ENCODE data around the gene TAF6L. TPM values are rescaled to one million over a fixed set of nuclear protein-coding genes. Genes with fewer than 3 reads are reported as not detected.
"Not testable (repeated sequence)": the region's sequence is repeated elsewhere in the genome, so short reads cannot be mapped to it uniquely, and the experiment has no call there.

The TAF6L gene
- total RNA-seq, 1 donor from 2014 or later = 31.0 TPM

GRCh38 chr11:62757846-62758788 is 13.1 kb upstream of the TAF6L start:
- Mint-ChIP-seq H3K27me3 (ENCODE audit: unreplicated experiment) (peaks cover 16% of the 10 kb centered on the region), H3K9me3 (ENCODE audit: unreplicated experiment) (no peaks in the 10 kb centered on the region), H3K4me1 (ENCODE audit: unreplicated experiment) (peaks cover 26% of the 10 kb centered on the region), H3K27ac (ENCODE audit: unreplicated experiment) (peak overlapping the region; percentile 67), H3K36me3 (ENCODE audit: low read depth, unreplicated experiment) (peaks cover 4% of the 10 kb centered on the region), H3K4me3 (ENCODE audit: unreplicated experiment) (no peak overlapping the region)
- TF ChIP-seq CTCF (IDR thresholded peaks at IDR 0.05; ENCODE audit: unreplicated experiment) = no peak
- DNase-seq (ENCODE audit: low spot score) = no peak

GRCh38 chr11:62760867-62761227 is 10.3 kb upstream of the TAF6L start:
- peaks cover 11% of the 10 kb centered on the region for H3K36me3 Mint-ChIP-seq (ENCODE audit: low read depth, unreplicated experiment)
- not testable (repeated sequence) for H3K27me3 Mint-ChIP-seq (ENCODE audit: unreplicated experiment); DNase-seq (ENCODE audit: low spot score); H3K9me3 Mint-ChIP-seq (ENCODE audit: unreplicated experiment)
- peak overlapping the region; percentile 30 for H3K27ac Mint-ChIP-seq (ENCODE audit: unreplicated experiment)
- H3K4me1 Mint-ChIP-seq (ENCODE audit: unreplicated experiment) = peaks cover 19% of the 10 kb centered on the region
- peak overlapping the region; percentile 84 for H3K4me3 Mint-ChIP-seq (ENCODE audit: unreplicated experiment)

- TF ChIP-seq CTCF (IDR thresholded peaks at IDR 0.05; ENCODE audit: unreplicated experiment) = no peak
- Mint-ChIP-seq H3K36me3 (ENCODE audit: low read depth, unreplicated experiment) (peaks cover 15% of the 10 kb centered on the region), H3K4me3 (ENCODE audit: unreplicated experiment) (peak overlapping the region; percentile 91), H3K27me3 (ENCODE audit: unreplicated experiment) (peaks cover 6% of the 10 kb centered on the region), H3K9me3 (ENCODE audit: unreplicated experiment) (no peaks in the 10 kb centered on the region), H3K27ac (ENCODE audit: unreplicated experiment) (peak overlapping the region; percentile 82), H3K4me1 (ENCODE audit: unreplicated experiment) (peaks cover 9% of the 10 kb centered on the region)
- peak; percentile 33 for DNase-seq (ENCODE audit: low spot score)
These were observed 435 bp upstream of the TAF6L start for GRCh38 chr11:62770778-62771143.

- Mint-ChIP-seq H3K9me3 (ENCODE audit: unreplicated experiment) (no peaks in the 10 kb centered on the region), H3K4me1 (ENCODE audit: unreplicated experiment) (peaks cover 9% of the 10 kb centered on the region), H3K4me3 (ENCODE audit: unreplicated experiment) (no peak overlapping the region), H3K27ac (ENCODE audit: unreplicated experiment) (no peak overlapping the region), H3K27me3 (ENCODE audit: unreplicated experiment) (peaks cover 9% of the 10 kb centered on the region), H3K36me3 (ENCODE audit: low read depth, unreplicated experiment) (peaks cover 23% of the 10 kb centered on the region)
- no peak for DNase-seq (ENCODE audit: low spot score)
- TF ChIP-seq CTCF (IDR thresholded peaks at IDR 0.05; ENCODE audit: unreplicated experiment) = no peak
These were observed 3.2 kb downstream of the TAF6L start for GRCh38 chr11:62774407-62774806.

- no peak overlapping the region for H3K27ac Mint-ChIP-seq (ENCODE audit: unreplicated experiment)
- peaks cover 22% of the 10 kb centered on the region for H3K36me3 Mint-ChIP-seq (ENCODE audit: low read depth, unreplicated experiment)
- peaks cover 9% of the 10 kb centered on the region for H3K27me3 Mint-ChIP-seq (ENCODE audit: unreplicated experiment)
- no peak overlapping the region for H3K4me3 Mint-ChIP-seq (ENCODE audit: unreplicated experiment)
- peaks cover 4% of the 10 kb centered on the region for H3K4me1 Mint-ChIP-seq (ENCODE audit: unreplicated experiment)
- TF ChIP-seq CTCF (IDR thresholded peaks at IDR 0.05; ENCODE audit: unreplicated experiment) = no peak
- H3K9me3 Mint-ChIP-seq (ENCODE audit: unreplicated experiment) = no peaks in the 10 kb centered on the region
- DNase-seq (ENCODE audit: low spot score) = no peak
These were observed 4.5 kb downstream of the TAF6L start for GRCh38 chr11:62775646-62776045.

Data from endothelial cell (in vitro differentiated cells).